NCI-H510A (cell line): Measurements from ENCODE around the gene HOXC4.
A peak's percentile ranks its signal among the peaks of the same experiment; 100 is the strongest.

Experiments
- DNase-seq: peaks from one replicate; lab custom pipeline; 2025; lab: John Stamatoyannopoulos, UW

HOXC4 gene

GRCh38 chr12:54029529-54030441, 23.9 kb upstream of the HOXC4 start:
- DNase-seq = no peak

GRCh38 chr12:54030442-54030801, 23.2 kb upstream of the HOXC4 start:
- no peak for DNase-seq

GRCh38 chr12:54030889-54031471, 22.7 kb upstream of the HOXC4 start:
- DNase-seq = no peak

GRCh38 chr12:54031480-54031879, 22.2 kb upstream of the HOXC4 start:
- DNase-seq = no peak

- no peak for DNase-seq
Measured at GRCh38 chr12:54032086-54032619, 21.5 kb upstream of the HOXC4 start.

- peak; percentile 30 for DNase-seq
Measured at GRCh38 chr12:54032627-54033100, 21.0 kb upstream of the HOXC4 start, which contains the start of gene HOXC5. TSS of gene HOXC5 (plus strand) at chr12:54033050. CDS start at chr12:54033123, 73 bp downstream.

GRCh38 chr12:54033106-54033979, 20.3 kb upstream of the HOXC4 start:
- no peak for DNase-seq

GRCh38 chr12:54033980-54034784, 19.5 kb upstream of the HOXC4 start:
- DNase-seq = no peak

- no peak for DNase-seq
Measured at GRCh38 chr12:54034785-54035310, 18.8 kb upstream of the HOXC4 start.

GRCh38 chr12:54035568-54036264, 17.9 kb upstream of the HOXC4 start:
- DNase-seq = no peak

- DNase-seq = no peak
Measured at GRCh38 chr12:54036620-54037359, 16.8 kb upstream of the HOXC4 start.

- no peak for DNase-seq
Measured at GRCh38 chr12:54037360-54038283, 16.0 kb upstream of the HOXC4 start.

GRCh38 chr12:54038284-54038870, 15.3 kb upstream of the HOXC4 start:
- DNase-seq = no peak

GRCh38 chr12:54038871-54039414, 14.7 kb upstream of the HOXC4 start:
- DNase-seq = no peak

- DNase-seq = no peak
Measured at GRCh38 chr12:54039417-54040147, 14.1 kb upstream of the HOXC4 start.

GRCh38 chr12:54040148-54040494, 13.5 kb upstream of the HOXC4 start:
- DNase-seq = no peak

GRCh38 chr12:54040648-54041047, 13.0 kb upstream of the HOXC4 start:
- no peak for DNase-seq
